GM19351 (cell line): Measurements from ENCODE around the gene HOXB13.

Experiments
- ATAC-seq: cut with Tn5 transposase; IDR thresholded peaks from one replicate; pipeline ENCODE4 v1.9.1; 2021; ENCODE audit warnings: mild to moderate bottlenecking, moderate library complexity; ENCODE audit not compliant: unreplicated experiment

HOXB13 gene

DNA sequence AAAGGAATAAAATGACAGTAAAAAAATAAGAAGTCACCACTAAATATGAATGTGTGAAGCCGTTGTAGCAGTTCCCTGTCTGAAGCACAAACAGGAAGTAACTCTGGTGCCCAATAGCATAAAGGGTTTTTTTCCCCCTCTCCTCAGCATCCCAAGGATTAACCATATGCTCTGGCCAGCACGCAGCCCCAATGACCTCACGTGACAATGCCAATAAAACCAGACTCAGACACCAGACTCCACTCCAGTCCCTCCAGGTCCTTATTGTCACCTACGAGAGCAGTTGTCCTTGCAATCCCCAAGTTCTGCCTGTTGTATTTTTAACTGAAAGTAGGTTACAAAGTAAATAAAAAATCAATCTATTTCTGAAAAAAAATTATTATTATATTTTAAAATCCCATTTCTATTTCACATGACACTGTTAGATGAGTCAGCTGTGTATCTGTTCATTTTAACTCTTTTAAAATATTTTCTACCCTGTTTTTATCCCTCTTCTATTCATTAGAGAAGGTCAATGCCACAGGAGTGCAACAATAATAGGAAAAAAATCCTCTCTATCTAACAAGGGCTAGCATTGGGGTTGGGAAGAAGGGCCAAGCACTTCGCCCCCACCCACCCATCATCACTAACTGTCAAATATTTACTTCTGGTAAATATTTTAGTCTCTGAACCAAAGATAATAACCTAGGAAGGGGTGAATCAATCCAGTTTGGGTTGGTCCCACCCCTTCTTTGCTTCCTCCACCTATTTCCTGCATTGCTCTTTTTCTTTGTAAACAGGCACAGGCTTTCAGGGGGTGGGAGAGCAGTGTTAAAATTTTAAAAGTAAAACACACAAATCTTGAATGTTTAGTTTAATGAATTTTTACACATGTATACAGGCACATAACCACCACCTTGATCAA lies 12.8 kb downstream of the HOXB13 start:
- no peak for ATAC-seq

DNA sequence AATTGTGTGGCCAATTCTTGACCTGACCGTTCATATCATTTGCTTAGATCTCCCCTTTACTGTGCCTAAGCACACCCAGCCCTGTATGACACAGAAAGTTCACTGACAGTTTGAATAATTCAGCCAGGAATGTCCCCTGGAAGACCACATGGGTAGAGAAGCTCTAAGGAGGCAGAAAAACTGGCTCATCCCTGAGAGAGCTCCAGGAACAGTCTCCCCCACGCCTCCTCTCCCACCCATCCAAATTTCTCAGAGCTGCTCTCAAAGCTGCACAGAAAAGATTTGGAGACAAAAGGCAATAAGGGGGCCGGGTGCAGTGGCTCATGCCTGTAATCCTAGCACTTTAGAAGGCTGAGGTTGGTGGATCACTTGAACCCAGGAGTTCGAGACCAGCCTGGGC lies 17.4 kb downstream of the HOXB13 start:
- no peak for ATAC-seq

DNA sequence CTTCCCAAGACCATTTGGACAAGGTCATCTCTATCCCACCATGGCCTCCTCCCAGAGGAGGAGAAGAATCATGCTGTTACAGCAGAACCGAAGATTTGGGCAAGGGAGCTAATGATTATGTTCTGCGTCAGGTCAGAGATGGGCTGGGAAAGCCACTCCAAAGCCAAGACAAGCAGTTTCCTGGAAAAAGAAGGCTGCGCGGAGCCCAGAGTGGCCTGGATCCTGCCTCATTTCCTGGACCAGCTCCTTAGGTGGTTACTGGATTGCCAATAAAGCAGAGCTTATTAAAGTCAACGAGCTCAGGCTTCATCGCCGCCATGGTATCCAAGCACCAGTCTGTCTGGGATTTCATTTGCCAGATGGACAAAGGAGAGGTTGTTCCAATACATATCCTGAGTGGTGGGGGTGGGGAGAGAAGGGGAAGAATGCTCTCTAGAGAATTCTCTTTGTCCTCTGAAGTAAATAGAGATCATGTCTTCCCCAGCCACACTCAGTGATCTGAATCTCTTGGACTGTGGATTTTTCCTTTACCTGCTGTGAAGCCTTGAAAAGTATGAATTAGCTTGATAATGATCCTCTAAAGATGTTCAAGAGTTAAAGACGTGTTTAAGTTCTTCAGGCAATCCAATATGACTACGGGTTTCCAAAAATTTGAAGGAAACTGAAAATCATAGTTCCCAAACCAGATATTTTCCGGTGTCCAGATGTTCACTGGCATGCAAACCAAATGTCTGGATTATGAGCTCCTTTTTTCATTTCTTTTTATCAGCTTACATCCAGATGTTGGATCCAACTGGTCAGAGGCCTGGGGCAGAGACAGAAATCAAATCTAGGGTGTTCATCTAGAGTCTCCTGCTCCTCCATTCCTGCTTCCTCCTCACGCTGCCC lies 23.9 kb downstream of the HOXB13 start:
- ATAC-seq, result no peak

DNA sequence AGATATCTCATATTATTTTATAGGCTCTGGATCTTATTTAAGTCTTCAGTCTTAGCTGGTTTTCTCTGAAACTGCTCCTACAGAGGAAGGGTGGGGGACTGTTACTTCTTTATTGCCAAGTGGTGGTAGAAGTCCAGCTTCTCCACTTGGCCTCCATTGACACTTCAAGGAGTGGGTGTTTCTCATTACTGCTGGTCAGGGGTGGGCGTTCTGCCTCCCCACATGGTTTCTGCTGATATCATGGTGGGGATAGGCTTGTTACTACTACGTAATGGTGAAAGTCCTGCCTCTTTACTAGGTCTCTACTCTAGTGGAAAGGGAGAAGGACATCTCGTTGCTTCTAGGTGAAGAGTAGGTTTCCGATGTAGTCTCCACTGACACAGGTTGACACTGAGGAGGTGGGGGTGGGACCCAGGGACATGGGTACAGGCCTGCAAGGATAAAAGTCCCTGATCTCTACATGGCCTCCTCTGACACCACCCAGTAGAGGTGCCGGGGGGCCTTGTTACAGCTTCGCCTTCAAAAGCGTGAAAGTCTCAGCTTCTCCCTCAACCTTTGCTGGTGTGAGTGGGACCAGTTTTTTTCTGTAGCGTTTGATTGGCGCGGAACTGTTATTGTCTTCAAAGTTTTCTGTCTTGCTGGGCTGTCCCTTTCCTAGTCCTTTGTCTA lies 26.6 kb downstream of the HOXB13 start:
- ATAC-seq, result no peak

DNA sequence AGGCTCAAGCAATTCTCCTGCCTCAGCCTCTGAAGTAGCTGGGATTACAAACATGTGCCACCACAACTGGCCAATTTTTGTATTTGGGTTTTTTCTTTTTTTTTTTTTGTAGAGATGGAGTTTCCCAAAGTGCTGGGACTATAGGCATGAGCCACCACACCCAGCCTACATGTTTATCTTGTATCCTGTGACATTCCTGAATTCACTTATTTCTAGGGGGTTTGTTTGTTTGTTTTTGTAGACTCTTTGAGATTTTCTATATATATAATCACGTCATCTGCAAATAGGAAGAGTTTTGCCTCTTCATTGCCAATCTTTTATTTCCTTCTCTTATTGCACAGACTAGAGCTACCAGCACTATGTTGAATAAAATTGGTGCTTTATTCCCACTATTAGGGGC lies 35.4 kb downstream of the HOXB13 start:
- no peak for ATAC-seq

DNA sequence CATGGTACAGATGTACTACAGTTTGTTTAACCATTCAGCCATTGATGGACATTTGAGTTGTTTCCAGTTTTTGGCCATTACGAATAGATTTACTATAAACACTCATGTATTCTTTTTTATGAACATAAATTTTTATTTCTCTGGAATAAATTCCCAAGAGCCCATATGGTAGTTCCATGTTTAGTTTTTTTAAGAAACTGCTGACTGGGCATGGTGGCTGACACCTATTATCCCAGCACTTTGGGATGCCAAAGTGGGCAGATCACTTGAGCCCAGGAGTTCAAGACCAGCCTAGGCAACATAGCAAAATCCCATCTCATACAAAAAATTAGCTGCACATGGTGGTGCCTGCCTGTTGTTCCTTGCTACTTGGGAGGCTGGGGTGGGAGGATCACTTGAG lies 36.5 kb downstream of the HOXB13 start:
- ATAC-seq, result no peak

DNA sequence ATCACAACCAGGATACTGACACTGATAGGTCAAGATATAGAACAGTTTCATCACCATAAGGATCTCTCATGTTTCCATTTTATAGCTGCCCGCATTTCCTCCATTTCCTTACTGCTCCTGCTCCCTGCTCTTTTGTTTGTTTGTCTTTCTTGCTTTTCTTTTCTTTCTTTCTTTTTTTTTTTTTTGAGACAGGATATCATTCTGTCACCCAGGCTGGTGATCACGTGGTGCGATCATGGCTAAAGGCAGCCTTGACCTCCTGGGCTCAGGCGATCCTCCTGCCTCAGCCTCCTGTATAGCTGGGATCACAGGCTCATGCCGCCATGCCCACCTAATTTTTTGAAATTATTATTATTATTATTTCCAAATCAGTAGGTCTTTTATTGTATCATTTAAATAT lies 37.9 kb downstream of the HOXB13 start:
- ATAC-seq, result no peak

DNA sequence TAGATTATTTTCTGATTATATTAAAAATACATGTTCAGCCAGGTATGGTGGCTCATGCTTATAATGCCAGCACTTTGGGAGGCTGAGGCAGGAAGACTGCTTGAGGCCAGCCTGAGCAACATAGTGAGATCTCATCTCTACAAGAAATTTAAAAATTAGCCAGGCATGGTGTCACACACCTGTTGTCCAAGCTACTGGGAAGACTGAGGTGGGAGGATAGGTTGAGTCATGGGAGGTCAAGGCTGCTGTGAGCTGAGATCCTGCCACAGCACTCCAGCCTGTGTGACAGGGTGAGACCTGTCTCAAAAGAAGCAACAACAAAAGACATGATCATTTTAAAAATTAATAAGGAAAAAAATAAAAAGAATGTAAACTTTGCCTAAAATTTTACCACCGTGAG lies 46.9 kb downstream of the HOXB13 start:
- ATAC-seq, result no peak

DNA sequence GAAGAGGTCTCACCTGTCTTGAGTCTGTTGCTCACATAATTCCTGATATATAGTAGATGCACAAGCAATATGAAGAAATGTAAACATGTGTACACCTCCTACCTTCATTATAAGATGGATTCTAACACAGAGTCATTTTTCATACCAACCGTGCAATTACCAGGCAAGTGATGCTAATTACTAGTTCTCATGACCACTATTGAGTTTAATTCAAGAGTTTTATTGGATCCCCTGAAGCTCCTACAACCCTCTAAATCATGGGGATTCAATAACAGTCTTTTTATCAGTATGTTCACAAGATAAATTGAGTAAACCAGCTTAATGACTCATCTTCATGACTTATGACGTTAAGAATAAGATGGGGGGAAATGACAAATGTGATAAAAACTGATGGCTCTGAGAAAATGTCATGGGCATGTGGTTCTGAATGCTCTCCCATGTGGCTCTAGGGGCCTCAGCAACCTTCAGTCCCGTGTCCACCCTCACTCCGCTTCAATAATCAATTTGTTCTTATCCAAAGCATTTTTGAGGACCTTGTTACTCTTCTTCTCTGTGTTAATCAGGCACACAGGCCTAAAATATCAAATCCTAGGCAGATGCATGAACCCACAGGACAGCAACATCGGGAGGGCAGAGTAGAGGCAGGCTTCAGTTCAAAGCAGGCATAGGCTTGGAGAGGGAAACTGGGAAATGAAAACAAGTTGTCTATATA lies 49.0 kb downstream of the HOXB13 start:
- ATAC-seq, result no peak

DNA sequence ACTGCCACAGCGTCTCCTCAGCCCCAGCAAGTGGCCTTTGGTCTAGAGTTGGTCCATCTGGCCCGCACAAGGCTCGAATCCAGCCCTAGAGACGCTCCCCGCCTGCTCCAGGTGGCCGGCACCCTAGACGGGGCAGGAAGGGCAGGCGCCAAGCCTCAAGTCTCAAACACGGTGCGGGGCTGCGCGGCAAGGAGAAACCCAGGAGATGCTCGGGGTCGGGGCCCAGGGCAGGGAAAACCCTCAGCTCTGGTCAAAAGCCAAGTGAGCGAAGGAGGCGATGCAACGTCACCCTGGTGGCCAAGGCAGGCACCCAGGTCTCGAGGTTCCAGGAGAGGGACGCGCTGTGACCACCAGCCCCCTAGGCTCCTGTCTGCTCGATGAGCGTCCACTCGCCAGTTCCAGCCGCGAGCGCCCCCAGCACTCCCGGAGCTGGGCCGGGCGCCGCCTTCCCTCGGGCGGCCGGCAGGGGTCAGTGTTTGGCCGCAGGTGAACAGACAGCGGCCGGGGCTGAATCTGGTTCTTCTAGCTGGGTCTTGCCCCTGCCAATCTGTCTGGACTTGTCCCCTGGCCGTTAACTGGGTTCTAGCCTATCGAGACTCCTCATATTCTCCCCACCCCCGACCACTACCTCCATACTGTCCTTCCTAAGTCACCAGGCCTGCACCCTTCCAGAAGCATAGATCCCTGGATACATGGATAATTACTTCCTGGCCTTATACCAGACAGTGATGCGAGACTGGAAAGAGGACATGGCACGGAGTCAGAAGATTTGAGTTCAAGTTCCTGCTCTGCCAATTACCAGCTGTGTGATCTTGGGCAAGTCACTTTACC lies 50.2 kb downstream of the HOXB13 start:
- no peak for ATAC-seq

DNA sequence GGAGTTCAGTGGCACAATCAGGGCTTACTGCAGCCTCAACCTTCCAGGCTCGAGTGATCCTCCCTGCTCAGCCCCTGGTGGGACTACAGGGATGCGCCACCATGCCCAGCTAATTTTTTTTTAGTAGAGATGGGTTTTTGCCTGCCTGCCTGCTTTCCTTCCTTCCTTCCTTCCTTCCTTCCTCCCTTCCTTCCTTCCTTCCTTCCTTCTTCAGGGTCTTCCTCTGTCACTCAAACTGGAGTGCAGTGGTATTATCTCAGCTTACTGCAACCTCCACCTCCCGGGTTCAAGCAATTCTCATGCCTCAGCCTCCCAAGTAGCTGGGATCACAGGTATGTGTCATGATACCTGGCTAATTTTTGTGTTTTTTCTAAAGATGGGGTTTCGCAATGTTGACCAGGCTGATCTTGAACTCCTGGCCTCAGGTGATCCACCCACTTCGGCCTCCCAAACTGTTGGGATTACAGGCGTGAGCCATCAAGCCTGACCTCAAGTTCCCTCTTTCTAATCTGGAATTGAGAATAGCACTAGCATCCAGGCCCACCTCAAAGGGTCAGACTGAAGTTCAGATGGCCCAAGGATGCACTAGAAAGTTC lies 51.5 kb downstream of the HOXB13 start:
- no peak for ATAC-seq
